T47D (cell line): Measurements from ENCODE around the gene NEURL1B.

Source experiments
- DNase-seq, 2 experiments: peaks; one replicate each; pipeline versions ENCODE4 v3.0.0 to v3.0.0-alpha.2; 2011 to 2012; ENCODE audit warnings: low read depth in 1 of 2, low spot score in 1 of 2
- JUND ChIP-seq: IDR thresholded peaks from 2 replicates; pipeline ENCODE4 v1.6.1; 2012; ENCODE audit warnings: low read depth
- in situ Hi-C: cut with HindIII; loops from 2 replicates; pipeline ENCODE4 v1.10.0; 2016; ENCODE audit warnings: low sequenced_read_pairs, low pct_unique_long_range_greater_than_20kb

Gene NEURL1B, protein sequence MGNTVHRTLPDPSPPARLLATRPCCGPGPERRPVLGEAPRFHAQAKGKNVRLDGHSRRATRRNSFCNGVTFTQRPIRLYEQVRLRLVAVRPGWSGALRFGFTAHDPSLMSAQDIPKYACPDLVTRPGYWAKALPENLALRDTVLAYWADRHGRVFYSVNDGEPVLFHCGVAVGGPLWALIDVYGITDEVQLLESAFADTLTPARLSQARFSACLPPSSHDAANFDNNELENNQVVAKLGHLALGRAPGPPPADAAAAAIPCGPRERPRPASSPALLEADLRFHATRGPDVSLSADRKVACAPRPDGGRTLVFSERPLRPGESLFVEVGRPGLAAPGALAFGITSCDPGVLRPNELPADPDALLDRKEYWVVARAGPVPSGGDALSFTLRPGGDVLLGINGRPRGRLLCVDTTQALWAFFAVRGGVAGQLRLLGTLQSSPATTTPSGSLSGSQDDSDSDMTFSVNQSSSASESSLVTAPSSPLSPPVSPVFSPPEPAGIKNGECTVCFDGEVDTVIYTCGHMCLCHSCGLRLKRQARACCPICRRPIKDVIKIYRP

GRCh38 chr5:172640822-172641358, at the start of gene NEURL1B:
Gene NEURL1B, plus strand, starts transcription at chr5:172641263. Its CDS starts 144 bp downstream, at chr5:172641407.
- no peak for TF ChIP-seq JUND
- DNase-seq = peak; percentile 88 to 91
- in situ Hi-C loops = no loop called here

DNA sequence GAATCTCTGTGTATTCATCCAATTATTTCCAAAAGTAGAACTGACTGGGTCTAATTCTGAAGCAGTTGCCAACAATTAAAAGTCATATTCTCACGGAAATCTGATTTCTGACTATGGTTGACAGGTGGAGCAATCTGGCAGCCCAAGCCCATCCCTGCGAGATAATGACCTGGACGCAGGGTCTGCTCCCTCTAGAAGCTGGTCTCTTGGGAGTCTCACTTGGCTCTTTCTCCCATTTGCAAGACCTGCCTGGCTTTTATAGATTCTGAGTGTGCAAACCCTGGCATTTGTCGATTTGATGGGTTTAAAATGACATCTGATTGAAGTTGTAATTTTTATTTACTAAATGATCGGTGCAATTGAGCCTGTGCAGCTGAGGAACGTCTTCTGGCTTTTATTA, 49.4 kb upstream of the NEURL1B start:
- in situ Hi-C loops = no loop called here
- TF ChIP-seq JUND = no peak

GRCh38 chr5:172592881-172593280, 48.2 kb upstream of the NEURL1B start:
- in situ Hi-C loops = no loop called here
- TF ChIP-seq JUND = no peak
- DNase-seq = no peak

More for the DNA sequence above, 49.4 kb upstream of the NEURL1B start:
- no peak for DNase-seq

DNA sequence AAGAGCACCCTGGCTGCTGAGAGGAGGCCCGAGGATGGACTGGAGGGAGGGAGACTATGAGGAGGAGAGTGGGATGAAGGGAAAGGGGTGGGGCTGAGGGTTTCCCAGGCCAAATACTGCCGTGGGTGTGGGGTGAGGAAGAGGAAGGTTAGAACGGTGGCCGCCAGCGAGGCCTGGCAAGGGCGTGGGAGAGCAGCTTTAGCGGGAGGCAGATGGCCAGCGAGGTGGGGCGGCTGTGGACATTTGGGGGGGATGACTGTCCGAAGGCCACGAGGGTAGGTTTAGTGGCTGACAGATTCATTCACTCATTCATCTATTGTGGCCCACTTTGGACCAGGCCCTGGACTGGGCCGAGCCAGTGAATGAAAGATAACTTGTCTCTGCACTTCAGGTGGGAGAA, 47.8 kb upstream of the NEURL1B start:
- no peak for TF ChIP-seq JUND
- in situ Hi-C loops = no loop called here
- DNase-seq = no peak

- no peak for DNase-seq
- no peak for TF ChIP-seq JUND
- in situ Hi-C loops = no loop called here
These were observed 47.3 kb upstream of the NEURL1B start for GRCh38 chr5:172593721-172594235.

DNA sequence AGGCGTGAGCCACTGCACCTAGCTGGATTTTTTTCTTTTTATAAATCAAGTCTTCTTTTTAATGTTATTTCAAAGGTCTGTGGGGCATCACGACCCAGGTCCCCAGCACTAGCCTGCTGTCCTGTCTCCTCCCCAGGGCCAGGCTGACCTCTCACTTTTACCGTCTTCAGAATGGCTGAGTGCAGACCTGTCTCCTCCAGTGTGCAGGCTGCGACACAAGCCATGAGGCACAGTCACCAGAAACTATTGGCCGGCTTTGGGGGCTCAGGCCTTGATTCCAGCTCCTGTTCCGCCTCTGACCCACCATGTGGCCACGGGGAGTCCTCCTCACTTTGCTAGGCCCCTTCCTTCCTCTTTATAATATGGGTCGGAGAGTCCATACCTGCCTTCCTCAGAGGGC, 46.6 kb upstream of the NEURL1B start:
- no peak for DNase-seq
- TF ChIP-seq JUND = no peak
- in situ Hi-C loops = no loop called here

DNA sequence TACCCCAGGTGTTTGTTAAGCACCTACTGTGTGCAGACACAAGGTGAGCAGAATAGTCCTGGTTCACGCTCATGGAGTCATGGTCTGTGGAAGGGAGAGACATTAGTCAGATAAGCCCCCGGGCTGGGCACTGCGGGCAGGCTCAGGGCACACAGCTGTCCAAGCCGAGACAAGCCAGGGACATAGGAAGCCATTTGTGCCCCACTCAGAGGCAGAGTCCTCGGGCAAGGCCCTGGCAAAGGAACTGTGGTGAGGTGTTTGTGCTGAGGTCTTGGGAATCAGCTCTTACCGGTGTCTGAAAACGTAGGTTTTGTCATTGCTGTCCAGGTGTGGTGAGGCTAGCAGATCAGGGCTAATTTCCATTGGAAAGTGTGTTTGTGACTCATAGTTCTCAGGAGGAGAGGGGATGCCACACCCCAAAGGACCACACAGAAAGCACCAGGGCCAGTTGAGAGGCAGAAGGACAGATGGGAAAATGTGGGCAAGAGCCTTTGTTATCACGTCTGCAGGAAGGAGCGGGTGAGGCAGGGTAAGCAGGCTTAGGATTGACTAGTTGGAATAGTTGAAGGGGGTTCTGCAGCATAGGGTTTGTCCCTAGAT, 46.1 kb upstream of the NEURL1B start:
- TF ChIP-seq JUND = no peak
- in situ Hi-C loops = no loop called here
- DNase-seq = no peak

DNA sequence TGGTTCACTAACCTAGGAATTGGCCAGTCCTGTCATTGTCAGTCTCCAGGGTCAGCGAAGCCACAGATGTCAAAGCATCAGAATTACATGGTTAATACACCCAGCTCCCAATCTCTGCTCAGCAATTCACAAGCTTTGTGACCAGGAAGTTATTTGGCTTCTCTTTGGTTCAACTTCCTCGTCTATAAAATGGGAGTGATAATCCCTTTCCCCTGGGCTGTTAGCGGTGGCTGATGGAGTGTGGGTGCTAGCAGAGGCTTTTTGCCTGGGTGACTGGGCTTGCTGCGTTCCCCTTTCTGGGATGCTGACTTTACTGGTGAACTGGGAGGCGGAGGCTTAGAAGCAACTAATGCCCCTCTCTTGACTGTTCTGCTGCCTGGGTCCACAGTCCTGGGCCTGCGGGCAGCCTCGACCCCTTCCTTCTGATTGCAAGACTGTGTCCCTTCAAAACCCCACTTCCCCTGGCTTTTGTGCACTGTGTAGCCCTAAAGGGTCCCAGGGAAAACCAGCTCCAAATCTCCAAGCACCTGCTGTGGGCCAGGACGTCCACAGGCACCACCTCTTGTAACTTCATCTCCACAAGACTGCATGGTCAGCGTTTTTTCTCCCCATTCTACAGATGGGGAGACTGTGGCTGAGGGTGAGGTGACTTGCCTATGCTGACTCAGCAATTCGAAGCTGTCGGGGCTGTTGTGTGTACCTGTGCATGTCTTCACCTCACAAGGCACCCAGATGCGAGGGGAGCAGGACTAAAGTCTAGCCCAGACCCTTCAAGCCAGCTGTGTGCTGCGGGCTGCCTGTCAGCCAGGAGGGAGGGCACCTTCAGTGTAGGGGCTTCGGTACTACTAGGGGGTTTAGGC, 45.2 kb upstream of the NEURL1B start:
- DNase-seq = no peak
- in situ Hi-C loops = no loop called here
- no peak for TF ChIP-seq JUND

DNA sequence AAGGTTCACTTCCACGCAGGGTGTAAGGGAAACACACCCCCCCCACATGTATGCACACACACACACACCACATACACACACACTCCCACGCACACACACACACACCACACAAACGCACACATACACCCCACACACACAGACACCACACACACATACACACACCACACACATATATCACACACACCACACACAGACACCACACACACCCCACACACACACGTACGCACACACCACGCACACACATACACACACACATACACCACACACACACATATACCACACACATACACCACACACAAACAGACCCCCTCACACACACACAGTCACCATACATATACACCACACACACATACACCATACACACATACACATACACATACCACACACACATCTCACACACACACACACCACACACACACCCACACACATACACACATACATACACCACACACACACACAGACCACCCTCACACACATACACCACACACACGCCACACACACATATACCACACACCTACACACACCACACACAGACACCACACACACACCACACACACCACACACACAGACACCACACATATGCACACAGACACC, 44.3 kb upstream of the NEURL1B start:
- no peak for DNase-seq
- TF ChIP-seq JUND = no peak
- in situ Hi-C loops = no loop called here

DNA sequence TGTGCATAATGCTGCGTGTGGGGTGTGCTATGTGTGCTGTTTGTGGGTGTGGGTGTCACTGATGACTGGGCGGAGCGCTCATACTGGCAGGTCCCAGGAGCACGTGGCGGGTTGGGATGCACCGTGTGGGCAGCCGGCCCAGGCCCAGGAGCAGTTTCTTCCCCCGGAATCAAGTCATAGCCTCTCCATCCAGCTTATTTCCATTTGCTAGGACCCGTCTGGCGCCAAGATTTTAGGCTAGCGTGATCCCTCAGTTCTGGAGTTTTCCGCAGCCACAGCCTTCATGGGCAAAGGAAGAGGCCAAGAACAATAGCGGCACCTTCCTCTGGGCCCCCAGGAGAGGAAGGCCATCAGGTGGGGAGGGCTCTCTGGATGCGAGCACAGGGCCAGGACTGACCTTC, 43.3 kb upstream of the NEURL1B start:
- DNase-seq = no peak
- TF ChIP-seq JUND = no peak
- in situ Hi-C loops = no loop called here

GRCh38 chr5:172598251-172599203, 42.5 kb upstream of the NEURL1B start:
- TF ChIP-seq JUND = no peak
- in situ Hi-C loops = no loop called here

More at GRCh38 chr5:172598251-172599203, 42.5 kb upstream of the NEURL1B start:
- no peak for DNase-seq
